Right renal cortex interstitium (tissue), 3 donors: ENCODE results near the gene IL31RA. TPM values are rescaled to one million over a fixed set of nuclear protein-coding genes. Genes with fewer than 3 reads are reported as not detected.
"Not testable (repeated sequence)": the region's sequence is repeated elsewhere in the genome, so short reads cannot be mapped to it uniquely, and the experiment has no call there.

ENCODE experiments used
- DNase-seq, 3 donors: peaks; one replicate each; pipeline ENCODE4 v3.0.0-alpha.2; 2013; ENCODE audit warnings: low read depth in 3 of 3, low spot score in 2 of 3
- polyA plus RNA-seq, 3 donors: library from polyadenylated mRNA; unstranded; fragments of 120-200 nt; gene quantifications; one replicate each; pipeline ENCODE4 v1.2.1, GENCODE V29; 2013; ENCODE audit not compliant: insufficient read length in 3 of 3

Gene IL31RA
- polyA plus RNA-seq, 3 donors: 0.11 to 0.14 (median 0.12) TPM

DNA sequence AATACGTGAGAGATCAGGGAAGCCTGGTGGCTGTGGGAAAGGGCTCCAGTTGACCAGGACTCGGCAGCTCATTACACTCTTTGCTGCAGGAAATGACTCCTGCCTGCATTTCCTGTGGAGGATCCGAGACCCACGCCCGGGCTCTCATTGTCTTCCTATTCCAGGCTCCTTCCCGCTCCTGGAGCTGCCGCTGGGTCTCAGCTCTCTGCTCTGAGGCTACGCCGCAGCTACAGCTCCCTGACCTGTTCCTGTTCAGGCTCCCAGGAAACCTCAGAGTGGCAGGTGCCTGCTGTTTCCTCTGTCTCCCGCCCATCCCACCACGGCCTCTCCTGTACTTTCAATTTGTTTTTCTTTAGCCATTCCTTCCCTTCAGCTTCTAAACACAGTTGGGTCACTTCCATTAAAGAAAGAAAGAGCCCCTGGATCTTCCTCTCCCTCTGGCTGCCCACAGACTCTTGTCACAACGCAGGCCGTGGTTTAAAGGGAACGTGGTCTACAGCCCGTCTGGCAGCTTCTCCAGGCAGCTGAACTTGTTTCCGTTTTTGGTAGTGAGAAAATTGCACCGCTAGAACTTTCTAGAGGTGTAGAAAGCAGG is 72.1 kb downstream of the IL31RA start:
- no peak for DNase-seq

- DNase-seq: no peak
These were observed 72.8 kb downstream of the IL31RA start for GRCh38 chr5:55923865-55924500.

- no peak for DNase-seq
These were observed 73.6 kb downstream of the IL31RA start for GRCh38 chr5:55924744-55925143.

- no peak for DNase-seq
These were observed 74.0 kb downstream of the IL31RA start for GRCh38 chr5:55925181-55925580.

GRCh38 chr5:55925712-55926111 is 74.6 kb downstream of the IL31RA start:
- no peak for DNase-seq

GRCh38 chr5:55926476-55926875 is 75.3 kb downstream of the IL31RA start:
- DNase-seq: no peak

- no peak for DNase-seq
These were observed 76.9 kb downstream of the IL31RA start for GRCh38 chr5:55927861-55928655.

DNA sequence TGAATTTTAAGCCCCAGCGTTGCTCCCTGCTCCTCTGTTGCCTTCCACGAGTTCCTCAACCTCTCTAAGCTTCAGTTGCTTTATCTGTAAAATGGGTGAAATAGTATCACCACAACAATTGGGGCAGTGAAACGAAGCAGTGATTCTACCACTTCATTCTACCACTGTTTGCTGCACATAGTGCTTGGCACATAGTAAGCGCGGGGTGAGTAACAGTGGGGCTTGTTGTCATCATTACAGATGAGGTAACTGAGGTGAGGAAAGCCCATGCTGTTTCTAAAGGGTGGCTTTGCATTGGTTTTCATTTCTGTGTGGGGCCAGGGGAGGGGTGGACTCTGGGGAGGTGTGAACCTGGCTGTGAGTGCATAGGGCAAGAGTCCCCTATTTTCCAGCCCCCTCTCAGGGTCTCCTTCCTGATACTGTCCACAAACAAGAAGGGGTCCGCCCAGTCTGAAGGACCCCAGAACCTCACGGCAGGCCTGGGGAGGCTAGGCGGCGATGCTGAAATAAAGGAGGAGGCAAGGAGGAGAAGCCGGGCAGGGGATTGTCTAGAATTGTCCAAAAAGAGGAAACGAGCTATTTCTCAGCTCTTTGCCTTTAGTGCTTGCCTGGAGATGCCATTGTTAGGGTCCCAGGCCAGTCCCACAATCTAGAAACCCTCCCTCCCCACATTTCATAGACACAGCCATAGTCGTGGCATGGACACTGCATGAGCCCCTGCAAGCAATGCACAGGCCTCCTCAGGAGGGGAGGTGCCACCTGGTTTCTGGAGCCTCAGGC is 78.1 kb downstream of the IL31RA start:
- no peak for DNase-seq

DNA sequence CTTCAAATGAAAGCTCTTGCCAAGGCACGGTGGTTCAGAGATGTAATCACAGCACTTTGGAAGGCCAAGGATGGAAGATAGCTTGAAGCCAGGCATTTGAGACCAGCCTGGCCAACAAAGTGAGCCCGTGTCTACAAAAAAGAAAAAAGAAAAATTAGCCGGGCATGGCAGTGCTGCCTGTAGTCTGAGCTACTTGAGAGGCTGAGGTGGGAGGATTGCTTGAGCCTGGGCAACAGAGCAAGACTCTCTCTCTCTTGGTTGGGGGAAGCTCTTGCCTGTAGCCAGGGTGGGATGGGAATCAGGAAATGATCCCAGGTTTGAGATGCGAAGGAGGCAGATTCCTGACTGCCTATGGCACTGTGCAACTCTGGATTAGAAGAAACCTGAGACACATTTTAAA is 81.5 kb downstream of the IL31RA start:
- DNase-seq: no peak

- no peak for DNase-seq
These were observed 82.4 kb downstream of the IL31RA start for GRCh38 chr5:55933377-55934114.

DNA sequence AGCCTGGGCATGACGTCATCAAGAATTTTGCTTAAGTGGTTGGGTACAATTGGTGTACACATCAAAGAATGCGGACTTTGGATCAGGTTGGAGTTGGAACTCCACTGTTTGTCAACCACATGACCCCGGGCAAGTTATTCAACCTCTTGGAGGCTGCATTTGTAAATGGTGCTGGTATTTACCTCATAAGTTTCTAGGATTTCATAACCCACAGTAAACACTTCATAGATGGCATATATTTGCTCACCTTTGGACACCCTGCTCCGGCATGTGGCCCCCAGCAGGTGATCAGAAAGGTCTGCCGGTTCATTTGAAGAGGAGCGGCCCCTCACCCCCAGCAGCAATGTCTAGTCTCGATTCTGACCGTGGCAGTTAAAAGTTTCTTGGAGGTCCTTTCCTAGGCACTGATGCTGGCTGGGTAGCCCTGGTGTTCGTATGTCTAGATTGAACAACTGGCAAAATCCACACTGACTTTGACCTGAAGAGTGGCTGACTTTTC is 83.0 kb downstream of the IL31RA start:
- no peak for DNase-seq

DNA sequence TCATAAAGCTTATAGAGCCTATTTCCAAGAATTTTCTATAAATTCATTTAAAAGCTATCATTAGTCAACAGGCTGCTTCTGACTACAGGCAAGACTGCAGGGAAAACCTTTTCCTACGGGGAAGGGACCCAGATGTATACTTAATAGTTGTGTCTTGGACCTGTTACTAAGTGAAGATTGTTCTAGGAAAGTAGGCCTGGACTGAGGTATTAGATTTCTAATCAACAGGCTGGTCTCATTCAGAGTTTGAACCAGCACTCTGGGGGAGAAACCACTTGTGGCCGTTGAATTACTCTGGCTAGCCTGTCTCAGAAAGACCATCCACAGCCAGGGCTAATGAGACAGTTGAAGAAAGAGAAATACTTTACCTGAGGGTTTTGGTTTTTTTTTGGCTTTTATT is 83.6 kb downstream of the IL31RA start:
- DNase-seq: no peak

DNA sequence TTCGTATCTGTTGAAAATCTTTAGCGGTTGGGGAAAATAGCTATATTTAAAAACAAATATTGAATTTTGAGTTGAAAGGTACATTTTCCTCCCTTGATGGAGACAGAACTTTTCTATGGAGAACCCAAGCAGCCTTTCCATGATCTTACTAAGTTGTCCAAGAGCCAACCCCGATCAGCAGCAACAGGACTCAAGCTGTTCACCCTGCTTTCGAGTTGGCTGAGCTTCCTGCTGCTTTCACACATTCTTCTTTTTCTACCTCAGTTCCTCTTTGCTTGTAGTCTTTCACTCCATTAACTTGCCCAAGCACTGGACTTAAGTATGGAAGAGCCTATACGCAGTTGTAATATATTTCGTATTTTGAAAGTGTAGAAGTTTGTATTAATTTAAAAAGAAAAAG is 84.2 kb downstream of the IL31RA start:
- no peak for DNase-seq

- peak; percentile 48 to 54 (median 53) for DNase-seq
These were observed 85.0 kb downstream of the IL31RA start for GRCh38 chr5:55936100-55936693.

DNA sequence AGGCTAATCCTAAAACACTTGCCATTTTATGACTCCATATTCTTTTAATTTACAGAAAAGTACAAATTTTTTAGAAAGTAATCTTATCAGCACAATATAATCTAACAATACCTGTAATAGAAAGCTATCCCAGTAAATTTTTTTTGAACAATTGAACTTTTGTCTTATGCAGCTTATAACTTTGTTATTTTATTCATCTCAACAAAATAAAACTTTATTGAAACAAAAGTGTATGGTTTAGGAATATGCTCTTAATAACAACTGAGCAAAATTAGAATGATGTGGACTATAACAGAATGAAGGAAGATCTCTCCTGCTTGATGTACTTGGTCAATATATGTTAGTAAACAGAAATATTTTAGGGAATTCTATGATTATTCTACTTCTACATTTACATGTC is 86.4 kb downstream of the IL31RA start:
- not testable (repeated sequence) for DNase-seq

DNA sequence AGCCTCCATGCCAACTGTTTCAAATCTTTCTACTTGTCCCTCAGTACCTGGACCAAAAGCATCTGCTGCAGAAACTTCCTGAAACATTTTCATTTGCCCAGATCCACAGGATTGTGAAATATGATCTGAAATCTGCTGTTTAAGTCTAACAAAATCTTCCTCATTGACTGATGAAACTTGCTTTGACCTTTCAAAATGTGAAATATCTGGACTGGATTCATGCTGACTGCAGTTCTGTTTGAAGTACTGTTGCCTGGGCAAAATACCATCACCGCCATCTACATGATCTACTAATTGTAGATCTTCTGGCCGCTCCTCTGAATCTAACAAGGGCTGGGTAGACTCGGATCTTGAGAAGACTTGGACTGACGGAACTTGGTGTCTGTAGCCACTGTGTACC is 90.0 kb downstream of the IL31RA start:
- not testable (repeated sequence) for DNase-seq

GRCh38 chr5:55959208-55959607 is 108.1 kb downstream of the IL31RA start:
- no peak for DNase-seq

DNA sequence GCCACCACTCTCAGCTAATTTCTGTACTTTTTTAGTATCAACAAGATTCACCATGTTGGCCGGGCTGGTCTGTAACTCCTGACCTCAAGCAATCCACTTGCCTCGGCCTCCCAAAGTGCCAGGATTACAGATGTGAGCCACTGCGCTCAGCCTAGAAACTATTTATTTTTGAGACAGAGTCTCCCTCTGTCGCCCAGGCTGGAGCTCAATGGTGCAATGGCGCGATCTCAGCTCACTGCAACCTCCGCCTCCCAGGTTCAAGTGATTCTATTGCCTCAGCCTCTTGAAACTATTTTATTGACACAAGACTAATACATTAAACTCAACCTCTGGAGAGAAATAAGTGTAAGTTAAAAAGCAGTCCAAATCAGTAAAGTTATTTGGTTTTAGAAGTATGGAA is 109.6 kb downstream of the IL31RA start:
- DNase-seq: no peak

DNA sequence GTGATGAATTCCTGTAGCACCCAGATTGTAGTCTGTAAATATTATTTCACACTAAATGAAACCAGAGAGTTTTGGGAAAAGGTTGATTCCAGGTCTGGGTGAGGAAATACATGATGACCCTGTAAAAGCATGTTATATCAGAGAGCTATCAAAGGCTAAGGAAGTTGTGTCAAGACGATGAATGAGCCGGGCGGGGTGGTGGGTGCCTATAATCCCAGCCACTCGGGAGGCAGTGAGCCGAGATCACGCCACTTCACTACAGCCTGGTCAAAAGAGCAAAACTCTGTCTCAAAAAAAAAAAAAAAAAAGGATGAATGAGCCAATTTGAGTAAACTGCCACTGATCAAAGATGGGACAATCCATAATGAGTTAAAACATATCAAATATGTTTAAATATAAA is 114.4 kb downstream of the IL31RA start:
- no peak for DNase-seq

GRCh38 chr5:55966284-55966683 is 115.1 kb downstream of the IL31RA start:
- no peak for DNase-seq
